ENCODE results near the gene USB1.

USB1 gene

DNA sequence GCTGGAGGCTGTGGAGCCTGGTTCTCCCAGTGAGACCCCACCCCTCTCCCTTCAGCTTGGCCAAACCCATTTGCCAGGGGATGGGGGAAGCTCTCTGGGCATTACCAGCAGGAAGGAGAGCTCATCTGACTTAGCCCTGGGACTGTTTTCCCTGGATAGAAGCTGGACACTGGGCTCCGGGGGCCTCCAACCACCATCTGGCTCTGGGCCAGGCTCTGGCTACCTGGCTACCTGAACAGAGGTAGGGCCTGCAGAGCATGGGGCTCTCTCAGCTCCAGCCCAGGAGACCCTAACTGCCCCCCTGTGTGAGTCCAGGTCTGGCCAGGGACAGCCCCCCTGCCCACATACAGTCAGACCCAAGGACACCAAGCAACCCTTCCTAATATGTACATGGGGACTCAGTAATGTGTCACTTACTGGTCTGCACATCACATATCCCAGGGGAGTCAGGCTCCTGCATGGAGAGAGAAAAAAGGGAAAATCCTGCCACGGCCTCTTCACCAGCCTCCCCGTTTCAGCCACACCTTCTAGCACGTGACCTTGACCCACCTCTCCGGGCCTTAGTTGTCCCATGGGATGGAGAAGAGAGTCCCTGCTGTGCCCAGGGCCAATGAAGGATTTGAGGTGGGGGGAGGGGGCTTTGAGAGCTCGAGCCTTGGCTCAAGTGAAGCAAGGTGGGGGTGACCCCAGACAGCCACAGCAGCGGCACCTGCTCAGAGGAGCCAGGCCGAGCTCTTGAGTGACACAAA is 44.1 kb upstream of the USB1 start:
- no peak overlapping the region for H3K4me3 ChIP-seq (ENCODE audit: low read depth, low read length)
- TF ChIP-seq, protein P1, sequence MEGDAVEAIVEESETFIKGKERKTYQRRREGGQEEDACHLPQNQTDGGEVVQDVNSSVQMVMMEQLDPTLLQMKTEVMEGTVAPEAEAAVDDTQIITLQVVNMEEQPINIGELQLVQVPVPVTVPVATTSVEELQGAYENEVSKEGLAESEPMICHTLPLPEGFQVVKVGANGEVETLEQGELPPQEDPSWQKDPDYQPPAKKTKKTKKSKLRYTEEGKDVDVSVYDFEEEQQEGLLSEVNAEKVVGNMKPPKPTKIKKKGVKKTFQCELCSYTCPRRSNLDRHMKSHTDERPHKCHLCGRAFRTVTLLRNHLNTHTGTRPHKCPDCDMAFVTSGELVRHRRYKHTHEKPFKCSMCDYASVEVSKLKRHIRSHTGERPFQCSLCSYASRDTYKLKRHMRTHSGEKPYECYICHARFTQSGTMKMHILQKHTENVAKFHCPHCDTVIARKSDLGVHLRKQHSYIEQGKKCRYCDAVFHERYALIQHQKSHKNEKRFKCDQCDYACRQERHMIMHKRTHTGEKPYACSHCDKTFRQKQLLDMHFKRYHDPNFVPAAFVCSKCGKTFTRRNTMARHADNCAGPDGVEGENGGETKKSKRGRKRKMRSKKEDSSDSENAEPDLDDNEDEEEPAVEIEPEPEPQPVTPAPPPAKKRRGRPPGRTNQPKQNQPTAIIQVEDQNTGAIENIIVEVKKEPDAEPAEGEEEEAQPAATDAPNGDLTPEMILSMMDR (IDR thresholded peaks at IDR 0.05; ENCODE audit: low read depth, low read length): no peak
- no peak for DNase-seq (ENCODE audit: low read depth, low spot score)
- in situ Hi-C loops (cut with HindIII; ENCODE audit: low sequenced_read_pairs): no loop called here

DNA sequence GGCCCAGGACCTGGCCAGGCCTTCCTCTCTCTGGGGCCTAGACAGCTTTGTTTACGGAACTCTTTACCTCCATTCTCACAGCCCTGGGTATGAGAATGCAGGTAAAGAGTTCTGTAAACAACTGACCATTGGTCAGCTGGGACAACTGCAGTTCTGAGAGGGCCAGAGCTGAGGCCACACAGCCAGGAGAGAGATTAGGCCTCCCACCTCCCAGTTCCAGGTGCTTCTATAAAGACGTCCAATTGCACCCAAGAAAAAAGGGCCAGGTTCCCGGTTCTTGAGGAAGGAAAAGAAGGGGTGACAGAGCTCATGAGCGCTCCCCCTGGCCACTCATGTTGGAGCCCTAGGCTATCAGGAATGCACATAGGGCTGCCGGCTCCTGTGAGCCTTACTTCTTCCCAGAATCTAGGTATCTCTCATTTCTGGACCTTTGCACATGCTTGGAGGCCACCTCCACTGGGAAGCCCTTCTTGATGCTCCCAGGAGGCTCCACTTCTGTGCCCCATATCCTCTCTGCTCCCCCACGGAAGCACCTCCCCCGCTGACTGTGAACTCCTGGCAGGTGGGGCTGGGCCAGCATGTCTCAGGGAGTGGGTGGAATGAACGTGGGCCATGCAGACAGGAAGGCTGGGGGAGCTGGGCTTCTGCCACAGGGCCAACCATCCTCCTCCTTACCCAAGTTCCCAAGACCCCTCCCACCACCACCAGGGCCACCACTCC is 43.4 kb upstream of the USB1 start:
- in situ Hi-C loops (cut with HindIII; ENCODE audit: low sequenced_read_pairs): no loop called here
- H3K4me3 ChIP-seq (ENCODE audit: low read depth, low read length): no peak overlapping the region
- no peak for DNase-seq (ENCODE audit: low read depth, low spot score)
- TF ChIP-seq, protein P1 (IDR thresholded peaks at IDR 0.05; ENCODE audit: low read depth, low read length): no peak

DNA sequence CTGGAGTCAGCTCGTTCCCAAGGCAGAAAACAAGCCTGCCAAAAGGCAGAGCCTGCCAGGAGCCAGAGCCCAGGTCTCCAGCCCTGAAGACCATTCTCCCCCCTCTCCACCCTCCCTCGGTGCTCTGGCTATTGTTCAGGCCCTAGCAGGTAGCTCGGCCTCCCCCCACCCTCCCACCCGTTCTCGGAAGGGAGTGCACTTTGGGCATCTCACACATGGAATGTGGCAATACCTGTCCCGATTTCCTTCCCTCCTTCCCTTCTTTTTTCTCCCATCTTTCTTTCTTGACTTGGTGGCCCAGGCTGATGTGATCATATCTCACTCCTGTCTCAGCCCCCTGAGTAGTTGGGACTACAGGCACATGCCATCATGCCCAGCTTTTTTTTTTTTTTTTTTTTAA is 42.7 kb upstream of the USB1 start:
- TF ChIP-seq, protein P1 (IDR thresholded peaks at IDR 0.05; ENCODE audit: low read depth, low read length): no peak
- DNase-seq (ENCODE audit: low read depth, low spot score): no peak
- in situ Hi-C loops (cut with HindIII; ENCODE audit: low sequenced_read_pairs): no loop called here
- no peak overlapping the region for H3K4me3 ChIP-seq (ENCODE audit: low read depth, low read length)

DNA sequence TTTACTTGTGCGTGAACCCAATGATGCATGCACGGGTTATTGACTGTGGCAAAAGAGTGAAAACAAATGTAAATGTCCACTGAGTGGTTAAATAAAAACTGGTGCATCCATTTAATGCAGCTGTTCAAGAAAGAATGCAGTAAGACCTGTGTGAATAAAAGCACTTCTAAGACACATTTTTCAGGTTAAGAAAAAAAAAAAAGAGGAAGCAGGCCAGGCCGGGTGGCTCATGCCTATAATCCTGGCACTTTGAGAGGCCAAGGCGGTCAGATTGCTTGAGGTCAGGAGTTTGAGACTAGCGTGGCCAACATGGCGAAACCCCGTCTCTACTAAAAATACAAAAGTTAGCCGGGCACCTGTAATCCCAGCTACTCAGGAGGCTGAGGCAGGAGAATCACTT is 42.1 kb upstream of the USB1 start:
- in situ Hi-C loops (cut with HindIII; ENCODE audit: low sequenced_read_pairs): no loop called here
- TF ChIP-seq, protein P1 (IDR thresholded peaks at IDR 0.05; ENCODE audit: low read depth, low read length): no peak
- no peak for DNase-seq (ENCODE audit: low read depth, low spot score)
- no peak overlapping the region for H3K4me3 ChIP-seq (ENCODE audit: low read depth, low read length)

DNA sequence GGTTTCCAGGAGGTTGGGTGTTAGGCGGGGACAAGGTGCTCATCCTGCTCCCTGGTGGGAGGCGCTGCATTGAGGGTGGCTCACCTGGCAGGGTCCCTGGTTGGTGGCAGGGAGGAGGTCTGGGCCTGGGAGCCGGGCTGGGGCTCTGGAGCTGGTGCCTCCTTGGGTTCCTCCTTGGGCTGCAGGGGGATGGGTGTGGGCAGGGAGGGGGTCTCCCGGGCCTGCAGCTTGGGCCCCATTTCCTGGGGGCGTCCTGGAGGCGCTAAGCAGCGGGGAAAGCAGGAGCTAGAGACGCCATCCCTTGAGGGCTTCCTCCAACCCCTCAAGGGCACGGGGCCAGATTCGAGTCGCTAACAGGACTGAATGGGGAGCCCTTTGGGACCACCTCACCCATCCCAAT is 41.4 kb upstream of the USB1 start:
- TF ChIP-seq, protein P1 (IDR thresholded peaks at IDR 0.05; ENCODE audit: low read depth, low read length): no peak
- in situ Hi-C loops (cut with HindIII; ENCODE audit: low sequenced_read_pairs): no loop called here

DNA sequence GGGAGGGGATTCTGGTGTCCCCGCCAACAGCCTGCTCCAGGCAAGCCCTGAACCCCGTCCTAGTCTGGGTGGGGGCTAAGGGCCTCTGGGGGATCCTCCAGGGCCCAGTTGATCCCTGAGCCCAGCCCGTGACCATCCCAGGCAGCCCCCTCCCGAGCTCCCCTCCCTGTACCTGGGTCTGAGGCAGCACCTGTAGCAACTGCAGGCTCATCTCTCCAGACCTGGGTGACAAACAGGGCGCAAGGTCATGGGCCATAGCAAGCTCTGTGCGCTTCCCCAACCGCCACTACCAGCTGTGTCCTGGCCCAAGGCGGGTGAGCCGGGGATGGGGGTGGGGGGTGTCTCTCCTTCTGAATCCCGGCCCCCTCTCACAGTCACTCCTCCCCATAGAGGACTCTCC is 40.9 kb upstream of the USB1 start:
- in situ Hi-C loops (cut with HindIII; ENCODE audit: low sequenced_read_pairs): no loop called here
- H3K4me3 ChIP-seq (ENCODE audit: low read depth, low read length): no peak overlapping the region
- TF ChIP-seq, protein P1 (IDR thresholded peaks at IDR 0.05; ENCODE audit: low read depth, low read length): no peak
- DNase-seq (ENCODE audit: low read depth, low spot score): no peak

More for the DNA sequence above, 41.4 kb upstream of the USB1 start:
- no peak overlapping the region for H3K4me3 ChIP-seq (ENCODE audit: low read depth, low read length)
- DNase-seq (ENCODE audit: low read depth, low spot score): no peak
